NK-92 (cell line): ENCODE measurements around the gene PDZD2.

Experiments
- DNase-seq: peaks from one replicate; lab custom pipeline; 2025; ENCODE audit not compliant: unreplicated experiment; lab: John Stamatoyannopoulos, UW

PDZD2 gene

DNA sequence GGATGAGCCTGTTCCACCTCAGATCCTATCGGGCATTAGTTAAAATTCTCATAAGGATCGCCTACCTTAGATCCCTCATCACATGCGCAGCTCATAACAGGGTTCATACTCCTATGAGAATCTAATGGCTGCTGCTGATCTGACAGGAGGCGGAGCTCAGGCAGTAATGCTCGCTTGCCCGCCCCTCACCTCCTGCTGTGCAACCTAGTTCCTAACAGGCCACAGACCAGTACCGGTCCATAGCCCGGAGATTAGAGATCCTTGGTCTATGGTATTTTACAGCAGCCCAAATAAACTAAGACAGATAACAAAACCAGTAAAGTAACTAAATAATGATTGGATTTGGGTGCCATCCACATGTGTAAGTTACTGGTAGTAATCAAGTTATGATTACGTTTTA, 517.7 kb downstream of the PDZD2 start:
- DNase-seq: no peak

DNA sequence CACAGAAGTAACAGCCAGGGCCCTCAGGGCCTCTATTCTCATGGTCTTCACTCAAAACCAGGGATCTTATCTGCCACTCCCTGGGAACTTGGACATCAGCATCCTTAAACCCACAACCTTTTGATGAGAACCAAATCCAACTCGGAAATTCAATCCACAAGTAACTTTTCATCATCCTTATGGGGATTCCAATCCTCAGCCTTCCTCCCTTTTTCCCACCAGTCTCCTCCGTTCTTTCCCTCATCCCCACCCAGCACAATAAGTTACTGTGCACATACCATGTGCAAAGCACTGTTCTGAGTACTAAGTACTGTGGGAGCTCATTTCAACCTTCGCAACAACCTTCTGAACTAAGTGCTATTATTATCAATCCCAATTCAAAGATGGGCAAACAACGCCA, 518.1 kb downstream of the PDZD2 start:
- DNase-seq: no peak

DNA sequence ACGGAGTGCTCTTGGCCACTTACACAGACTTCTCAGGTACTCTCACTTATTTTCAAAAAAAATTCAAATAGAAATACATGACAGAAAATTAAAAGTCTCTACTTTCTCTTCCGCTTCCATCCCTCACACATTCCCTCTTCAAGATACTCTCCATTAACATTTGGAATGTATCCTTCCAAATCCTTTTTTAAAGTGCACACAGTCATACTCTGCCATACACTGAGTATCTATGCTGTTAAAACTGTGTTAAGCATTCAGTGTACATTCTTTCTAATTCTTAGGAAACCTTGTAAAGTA, 519.7 kb downstream of the PDZD2 start:
- no peak for DNase-seq

DNA sequence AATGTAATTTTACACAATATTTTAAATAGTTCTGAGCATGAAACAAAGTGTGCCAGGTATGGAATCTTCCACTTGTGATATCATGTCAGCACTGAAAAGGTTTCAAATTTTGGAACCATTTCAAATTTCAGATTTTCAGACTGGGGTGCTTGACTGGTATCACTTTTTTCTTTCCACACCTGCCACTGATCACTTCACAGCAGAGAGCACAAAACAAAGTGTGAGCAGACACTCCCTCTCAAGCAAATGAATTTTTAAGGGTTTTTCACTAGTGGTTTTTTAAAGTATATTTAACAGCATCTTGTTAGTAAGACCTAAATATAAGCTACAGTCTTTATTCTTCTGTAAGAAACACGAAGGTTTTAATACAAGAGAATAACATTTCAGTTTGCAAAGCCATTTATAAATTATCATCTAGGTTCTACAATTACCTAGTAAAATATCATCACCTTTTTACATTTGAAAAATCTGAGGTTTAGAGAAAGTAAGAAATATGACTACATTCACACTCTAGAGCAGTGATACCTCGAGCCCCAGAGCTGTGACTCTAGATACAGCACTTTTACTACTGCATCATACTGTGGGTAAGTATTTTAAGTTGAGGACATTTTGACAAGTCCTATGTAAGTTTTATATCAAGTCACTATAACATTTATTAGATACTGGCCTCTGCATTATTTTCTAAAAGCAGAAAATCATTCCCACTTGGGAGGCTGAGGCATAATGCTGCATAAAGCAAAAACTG, 520.6 kb downstream of the PDZD2 start:
- DNase-seq: no peak

DNA sequence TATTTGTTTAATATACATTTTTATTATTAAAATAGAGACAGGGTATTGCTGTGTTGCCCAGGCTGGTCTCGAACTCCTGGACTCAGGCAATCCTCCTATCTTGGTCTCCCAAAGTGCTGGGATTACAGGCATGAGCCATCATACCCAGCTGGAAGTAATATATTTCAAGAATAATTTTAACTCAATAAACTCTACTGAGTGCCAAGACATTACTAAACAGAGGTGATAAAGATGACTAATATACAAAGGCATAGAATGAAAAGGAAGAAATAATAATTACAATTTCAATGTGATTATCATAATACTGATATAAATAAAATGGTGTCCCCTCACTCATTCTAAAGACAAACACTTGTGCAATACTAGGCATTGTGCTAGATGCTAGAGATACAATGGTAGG, 521.3 kb downstream of the PDZD2 start:
- DNase-seq: no peak
